Endothelial cell of umbilical vein (primary cell): ENCODE results near the gene CPSF4.

Experiments used
- CTCF ChIP-seq, 2 donors: IDR thresholded peaks; 1 replicate in 1 of 2; 2 replicates in 1 of 2; pipeline ENCODE4 v1.5.1; 2011; ENCODE audit warnings: low read length in 2 of 2, mild to moderate bottlenecking in 2 of 2, moderate library complexity in 2 of 2, control low read depth in 1 of 2, inconsistent platforms in 1 of 2, low read depth in 1 of 2; ENCODE audit not compliant: insufficient read depth in 1 of 2; ENCODE audit errors: extremely low read depth in 1 of 2
- EZH2 ChIP-seq: IDR thresholded peaks from 2 replicates; pipeline ENCODE4 v1.6.1; 2012; ENCODE audit warnings: borderline replicate concordance, low read depth, mild to moderate bottlenecking, moderate library complexity, low read length, inconsistent platforms; ENCODE audit not compliant: severe bottlenecking
- MAX ChIP-seq: IDR thresholded peaks from 2 replicates; pipeline ENCODE4 v1.6.1; 2011; ENCODE audit not compliant: insufficient read depth, insufficient read length
- MYC ChIP-seq: IDR thresholded peaks from one replicate; pipeline ENCODE4 v1.6.1; 2011; ENCODE audit warnings: mild to moderate bottlenecking, low read depth, low read length
- POLR2A ChIP-seq: IDR thresholded peaks from 2 replicates; pipeline ENCODE4 v1.6.1; 2012; ENCODE audit warnings: low read depth, mild to moderate bottlenecking, control low read depth, low read length
- POLR2AphosphoS5 ChIP-seq: IDR thresholded peaks from 2 replicates; pipeline ENCODE4 v1.6.1; 2012; ENCODE audit warnings: low read depth, mild to moderate bottlenecking, control low read depth, low read length, moderate library complexity; ENCODE audit not compliant: insufficient read depth

GRCh38 chr7:99498546-99498944, 59.8 kb downstream of the CPSF4 start:
- TF ChIP-seq CTCF (IDR thresholded peaks at IDR 0.05; ENCODE audit: extremely low read depth in 1 of 2, insufficient read depth in 1 of 2, low read depth in 1 of 2, low read length in 2 of 2) (no peak), POLR2A (no peak), POLR2AphosphoS5 (no peak), EZH2 (no peak), MYC (no peak), MAX (no peak)
